T-cell (primary cell): ENCODE data around the gene ALLC. TPM values are rescaled to one million over a fixed set of nuclear protein-coding genes. Genes with fewer than 3 reads are reported as not detected.
"Not testable (repeated sequence)": the region's sequence is repeated elsewhere in the genome, so short reads cannot be mapped to it uniquely, and the experiment has no call there.

Experiments used
- ATAC-seq, 4 experiments: fragments of 200-7000 bp in 3 of 4; fragments of 150-1000 bp in 1 of 4; cut with Tn5 transposase; replicated peaks in 1 of 4; 1 replicate in 3 of 4; 2 replicates in 1 of 4; pipeline ENCODE4 v1.10.0; 2021; ENCODE audit warnings: moderate library complexity in 3 of 4, mild to moderate bottlenecking in 2 of 4, moderate number of reproducible peaks in 1 of 4
- CTCF ChIA-PET, 2 donors: fragments of 300-600 bp; sonication (Branson Sonifier 250); formaldehyde crosslinking; loops; one replicate each; lab custom pipeline; 2022; ENCODE audit warnings: antibody characterized with exemption in 2 of 2; lab: Charles Lee
- POLR2A ChIA-PET, 2 donors: fragments of 300-600 bp; sonication (Branson Sonifier 250); formaldehyde crosslinking; loops; one replicate each; lab custom pipeline; 2022; ENCODE audit warnings: antibody characterized with exemption in 2 of 2; lab: Charles Lee
- DNase-seq, 35 experiments: peaks; one replicate each; pipeline versions ENCODE4 v3.0.0 to v3.0.0-alpha.2; 2013 to 2023
- H3K27ac ChIP-seq: one replicate; pipeline ENCODE4 v1.5.1; 2013; ENCODE audit warnings: low read length
- H3K27me3 ChIP-seq, 2 experiments: replicated peaks in 1 of 2; 1 replicate in 1 of 2; 2 replicates in 1 of 2; pipeline versions ENCODE4 v1.6.1 to v1.7.0; 2013; ENCODE audit warnings: low read length in 1 of 2, mixed read lengths in 1 of 2; ENCODE audit not compliant: control insufficient read depth in 2 of 2, insufficient read depth in 2 of 2; ENCODE audit errors: extremely low read depth in 1 of 2
- H3K36me3 ChIP-seq, 2 donors: 1 replicate in 1 of 2; 2 replicates in 1 of 2; pipeline versions ENCODE4 v1.6.1 to v1.7.0; 2013; ENCODE audit warnings: low read length in 1 of 2; ENCODE audit not compliant: control insufficient read depth in 2 of 2, insufficient read depth in 1 of 2; ENCODE audit errors: extremely low read depth in 1 of 2
- H3K4me1 ChIP-seq, 2 experiments: 1 replicate in 1 of 2; 2 replicates in 1 of 2; pipeline versions ENCODE4 v1.6.1 to v1.7.0; 2013; ENCODE audit warnings: low read length in 2 of 2, mixed read lengths in 1 of 2; ENCODE audit not compliant: insufficient read depth in 2 of 2, control insufficient read depth in 1 of 2; ENCODE audit errors: extremely low read depth in 1 of 2
- H3K4me3 ChIP-seq, 2 donors: 1 replicate in 1 of 2; 2 replicates in 1 of 2; pipeline versions ENCODE4 v1.5.1 to v1.7.0; 2013; ENCODE audit warnings: mild to moderate bottlenecking in 2 of 2, low read length in 1 of 2, moderate library complexity in 1 of 2; ENCODE audit not compliant: control insufficient read depth in 1 of 2; ENCODE audit errors: extremely low read depth in 1 of 2
- H3K9me3 ChIP-seq: 2 replicates; pipeline ENCODE4 v1.7.0; 2013
- H3K27ac Mint-ChIP-seq, 2 donors: one replicate each; pipeline ENCODE4 v1.8.0; 2020 to 2021; ENCODE audit warnings: mild to moderate bottlenecking in 2 of 2, mixed read lengths in 2 of 2
- H3K27me3 Mint-ChIP-seq, 2 donors: one replicate each; pipeline ENCODE4 v1.8.0; 2021 to 2022; ENCODE audit warnings: mixed read lengths in 2 of 2
- H3K36me3 Mint-ChIP-seq: one replicate; pipeline ENCODE4 v1.8.0; 2021; ENCODE audit warnings: mixed read lengths
- H3K4me1 Mint-ChIP-seq, 3 donors: one replicate each; pipeline ENCODE4 v1.8.0; 2020 to 2022; ENCODE audit warnings: mixed read lengths in 3 of 3, mild to moderate bottlenecking in 1 of 3
- H3K4me3 Mint-ChIP-seq, 3 donors: one replicate each; pipeline ENCODE4 v1.8.0; 2020 to 2022; ENCODE audit warnings: mild to moderate bottlenecking in 3 of 3, mixed read lengths in 3 of 3, moderate library complexity in 3 of 3
- H3K9me3 Mint-ChIP-seq, 3 donors: one replicate each; pipeline ENCODE4 v1.8.0; 2020 to 2022; ENCODE audit warnings: mixed read lengths in 3 of 3
- WGBS: methylation state at CpG from one replicate; pipeline ENCODE4 v1.1.5; 2013; ENCODE audit warnings: missing lambda C conversion rate; ENCODE audit not compliant: insufficient coverage; 5-methylcytosine and 5-hydroxymethylcytosine counted together
- total RNA-seq, 35 experiments: library from RNA in 6 of 35; stranded (reverse) in 6 of 35; fragments of 120-200 nt in 1 of 35; gene quantifications; one replicate each; pipeline versions ENCODE4 v1.2.1 to v1.2.4 and lab custom pipeline; 2013 to 2026

ALLC gene
- total RNA-seq, 5 donors from 2014 or later (not counting 1 experiment from before 2014, with no cell fraction given): not detected

- no peaks in the 10 kb centered on the region for H3K9me3 ChIP-seq
- no peak for ATAC-seq
- peaks cover 0 to 13% (median 6%) of the 10 kb centered on the region in 3 donors for H3K9me3 Mint-ChIP-seq
- WGBS: 91% methylated on average over 7 of the region's 21 CpGs
- no peaks in the 10 kb centered on the region for H3K4me1 Mint-ChIP-seq
- peaks cover 18% of the 10 kb centered on the region for H3K36me3 Mint-ChIP-seq
- H3K27ac ChIP-seq: no peak overlapping the region
- POLR2A ChIA-PET: no interaction called here
- no peak overlapping the region for H3K4me3 ChIP-seq
- no peak overlapping the region for H3K27ac Mint-ChIP-seq
- H3K4me1 ChIP-seq: no peaks in the 10 kb centered on the region
- CTCF ChIA-PET: no interaction called here
- H3K4me3 Mint-ChIP-seq: no peak overlapping the region
- H3K27me3 ChIP-seq: peaks cover 0 to 5% of the 10 kb centered on the region in 2 experiments
- no peaks in the 10 kb centered on the region for H3K27me3 Mint-ChIP-seq
- peak in 1 of 35 experiments; percentile 10 for DNase-seq
- H3K36me3 ChIP-seq: no peaks in the 10 kb centered on the region
Observed at GRCh38 chr2:3617198-3617890, 40.7 kb upstream of the ALLC start.

GRCh38 chr2:3618367-3618766 lies 39.6 kb upstream of the ALLC start:
- Mint-ChIP-seq H3K36me3 (peaks cover 20% of the 10 kb centered on the region), H3K9me3 (peaks cover 0 to 13% (median 6%) of the 10 kb centered on the region in 3 donors), H3K4me1 (no peaks in the 10 kb centered on the region), H3K27ac (no peak overlapping the region), H3K27me3 (no peaks in the 10 kb centered on the region), H3K4me3 (no peak overlapping the region)
- Histone ChIP-seq H3K4me1 (no peaks in the 10 kb centered on the region), H3K4me3 (no peak overlapping the region), H3K36me3 (no peaks in the 10 kb centered on the region), H3K27ac (no peak overlapping the region), H3K9me3 (no peaks in the 10 kb centered on the region), H3K27me3 (no peaks in the 10 kb centered on the region)
- ATAC-seq: no peak
- no peak for DNase-seq
- POLR2A ChIA-PET: no interaction called here
- CTCF ChIA-PET: no interaction called here

- Histone ChIP-seq H3K9me3 (no peaks in the 10 kb centered on the region), H3K36me3 (no peaks in the 10 kb centered on the region), H3K27ac (no peak overlapping the region), H3K4me3 (no peak overlapping the region), H3K4me1 (no peaks in the 10 kb centered on the region), H3K27me3 (no peaks in the 10 kb centered on the region)
- Mint-ChIP-seq H3K27ac (no peak overlapping the region), H3K9me3 (peaks cover 0 to 11% (median 5%) of the 10 kb centered on the region in 3 donors), H3K27me3 (no peaks in the 10 kb centered on the region), H3K4me1 (no peaks in the 10 kb centered on the region), H3K4me3 (no peak overlapping the region), H3K36me3 (peaks cover 20% of the 10 kb centered on the region)
- ATAC-seq (no peak), DNase-seq (no peak)
- 88% methylated on average over 1 of the region's 2 CpGs for WGBS
- ChIA-PET CTCF (no interaction called here), POLR2A (no interaction called here)
Observed at GRCh38 chr2:3619033-3619432, 39.0 kb upstream of the ALLC start.

GRCh38 chr2:3619661-3620060 lies 38.3 kb upstream of the ALLC start:
- H3K9me3 ChIP-seq, H3K4me1 Mint-ChIP-seq, POLR2A ChIA-PET, H3K27ac ChIP-seq, H3K4me3 Mint-ChIP-seq, H3K27me3 ChIP-seq, H3K27ac Mint-ChIP-seq, H3K27me3 Mint-ChIP-seq, H3K36me3 ChIP-seq, H3K4me3 ChIP-seq, H3K4me1 ChIP-seq, ATAC-seq, CTCF ChIA-PET, DNase-seq: not testable (repeated sequence)
- WGBS: 95% methylated on average over 6 of the region's 9 CpGs
- H3K36me3 Mint-ChIP-seq: peaks cover 23% of the 10 kb centered on the region
- peaks cover 0 to 11% (median 5%) of the 10 kb centered on the region in 3 donors for H3K9me3 Mint-ChIP-seq

GRCh38 chr2:3620834-3621233 lies 37.2 kb upstream of the ALLC start:
- WGBS: 83% methylated on average over 1 of the region's 5 CpGs
- DNase-seq: no peak
- no peak overlapping the region for H3K27ac Mint-ChIP-seq
- H3K9me3 Mint-ChIP-seq: peaks cover 0 to 7% (median 0%) of the 10 kb centered on the region in 3 donors
- Histone ChIP-seq H3K27ac (no peak overlapping the region), H3K9me3 (no peaks in the 10 kb centered on the region), H3K27me3 (no peaks in the 10 kb centered on the region), H3K4me3 (no peak overlapping the region), H3K36me3 (no peaks in the 10 kb centered on the region), H3K4me1 (no peaks in the 10 kb centered on the region)
- H3K4me1 Mint-ChIP-seq: no peaks in the 10 kb centered on the region
- peaks cover 23% of the 10 kb centered on the region for H3K36me3 Mint-ChIP-seq
- no peak for ATAC-seq
- POLR2A ChIA-PET: no interaction called here
- no peak overlapping the region for H3K4me3 Mint-ChIP-seq
- CTCF ChIA-PET: no interaction called here
- no peaks in the 10 kb centered on the region for H3K27me3 Mint-ChIP-seq

- Histone ChIP-seq H3K27ac (no peak overlapping the region), H3K36me3 (no peaks in the 10 kb centered on the region), H3K4me3 (no peak overlapping the region), H3K4me1 (no peaks in the 10 kb centered on the region), H3K27me3 (peaks cover 0 to 11% of the 10 kb centered on the region in 2 experiments), H3K9me3 (no peaks in the 10 kb centered on the region)
- ATAC-seq (no peak), DNase-seq (no peak)
- WGBS: no CpG with 5 or more reads among the region's 1 CpG
- Mint-ChIP-seq H3K9me3 (no peaks in the 10 kb centered on the region), H3K27me3 (peaks cover 0 to 7% of the 10 kb centered on the region in 2 donors), H3K4me3 (no peak overlapping the region), H3K36me3 (peaks cover 19% of the 10 kb centered on the region), H3K4me1 (no peaks in the 10 kb centered on the region), H3K27ac (no peak overlapping the region)
- ChIA-PET POLR2A (no interaction called here), CTCF (no interaction called here)
Observed at GRCh38 chr2:3622967-3623366, 35.0 kb upstream of the ALLC start.
